Erythroblast (primary cell): ENCODE results near the gene ADAMTS12.

Source experiments
- GATA1 ChIP-seq: IDR thresholded peaks from 2 replicates; pipeline ENCODE4 v1.6.1; 2011; ENCODE audit warnings: low read depth, mild to moderate bottlenecking, control low read depth, low read length, moderate library complexity
- POLR2A ChIP-seq: IDR thresholded peaks from 2 replicates; pipeline ENCODE4 v1.6.1; 2011; ENCODE audit warnings: mild to moderate bottlenecking, low read length

DNA sequence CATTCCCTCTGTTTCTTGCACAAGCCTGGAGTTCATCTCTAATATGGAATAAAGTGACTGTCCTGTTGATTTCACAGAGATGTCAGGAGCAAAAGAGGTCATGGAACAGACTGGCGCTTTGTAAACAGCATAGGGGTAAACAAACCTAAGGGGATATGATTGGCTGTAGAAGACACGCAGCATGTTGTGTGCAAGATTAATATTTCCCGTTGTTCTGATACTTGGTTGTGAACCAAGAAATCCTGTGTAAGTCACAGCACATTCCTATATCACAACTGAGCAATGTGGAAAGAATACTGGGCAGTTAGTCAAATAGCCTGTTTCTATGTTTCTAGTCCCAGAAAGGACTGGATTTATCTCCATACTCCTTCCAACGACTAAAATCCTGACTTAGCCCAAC, 3.2 kb downstream of the ADAMTS12 start:
- TF ChIP-seq POLR2A (no peak), GATA1 (no peak)
